GM21381 (cell line): ENCODE measurements around the gene P4HA2.

Experiments
- ATAC-seq: cut with Tn5 transposase; IDR thresholded peaks from one replicate; pipeline ENCODE4 v1.9.1; 2021; ENCODE audit warnings: mild to moderate bottlenecking, moderate library complexity; ENCODE audit not compliant: unreplicated experiment

The P4HA2 gene

GRCh38 chr5:132226516-132227234 is 978 bp downstream of the P4HA2 start:
- no peak for ATAC-seq

GRCh38 chr5:132225165-132226032 is 2.3 kb downstream of the P4HA2 start:
- no peak for ATAC-seq

GRCh38 chr5:132224716-132225115 is 2.9 kb downstream of the P4HA2 start:
- ATAC-seq = no peak

GRCh38 chr5:132223861-132224260 is 3.8 kb downstream of the P4HA2 start:
- no peak for ATAC-seq

GRCh38 chr5:132222649-132223038 is 5.0 kb downstream of the P4HA2 start:
- no peak for ATAC-seq

- ATAC-seq = no peak
Observed at GRCh38 chr5:132221781-132222648, 5.6 kb downstream of the P4HA2 start.

GRCh38 chr5:132220491-132220890 is 7.2 kb downstream of the P4HA2 start:
- ATAC-seq = no peak

GRCh38 chr5:132219981-132220380 is 7.7 kb downstream of the P4HA2 start:
- no peak for ATAC-seq

GRCh38 chr5:132219289-132219970 is 8.2 kb downstream of the P4HA2 start:
- ATAC-seq = no peak

- ATAC-seq = no peak
Observed at GRCh38 chr5:132218321-132218720, 9.3 kb downstream of the P4HA2 start.

GRCh38 chr5:132215329-132215728 is 12.3 kb downstream of the P4HA2 start:
- ATAC-seq = no peak

GRCh38 chr5:132214491-132214890 is 13.2 kb downstream of the P4HA2 start:
- no peak for ATAC-seq

- no peak for ATAC-seq
Observed at GRCh38 chr5:132213666-132214065, 14.0 kb downstream of the P4HA2 start.

GRCh38 chr5:132211787-132212186 is 15.9 kb downstream of the P4HA2 start:
- ATAC-seq = no peak

- no peak for ATAC-seq
Observed at GRCh38 chr5:132210944-132211343, 16.7 kb downstream of the P4HA2 start.

GRCh38 chr5:132209901-132210545 is 17.6 kb downstream of the P4HA2 start:
- no peak for ATAC-seq

- no peak for ATAC-seq
Observed at GRCh38 chr5:132209131-132209530, 18.5 kb downstream of the P4HA2 start.

GRCh38 chr5:132207778-132208177 is 19.9 kb downstream of the P4HA2 start:
- ATAC-seq = no peak

- ATAC-seq = no peak
Observed at GRCh38 chr5:132206782-132207181, 20.9 kb downstream of the P4HA2 start.
